K562 (cell line): ENCODE data around the gene ATP6V0D1. TPM values are rescaled to one million over a fixed set of nuclear protein-coding genes. Genes with fewer than 3 reads are reported as not detected.

Experiments used
- ATAC-seq: fragments of 200-7000 bp; cut with Tn5 transposase; 3 replicates; pipeline ENCODE4 v1.9.1; 2020; ENCODE audit warnings: moderate library complexity
- BruUV-seq: library from RNA; stranded (reverse); fragments of 400-500 nt; replicated peaks from 2 replicates; lab custom pipeline; 2021; lab: Mats Ljungman, UMichigan
- CTCF ChIA-PET: fragments of 300-600 bp; formaldehyde crosslinking; extraction: SDS; loops from one replicate; lab custom pipeline; 2021; ENCODE audit warnings: low intra/inter-chr PET ratio; lab: Yijun Ruan, JAX
- POLR2A ChIA-PET: fragments of 300-600, 350-650 bp; sonication (Branson Sonifier 250); formaldehyde crosslinking; extraction: SDS; loops from one replicate; lab custom pipeline; 2021; ENCODE audit warnings: antibody characterized with exemption, inconsistent platforms; lab: Yijun Ruan, JAX
- DNase-seq, 4 experiments: peaks; one replicate each; pipeline versions ENCODE4 v3.0.0 to v3.0.0-alpha.2; 2011 to 2018; ENCODE audit warnings: low spot score in 3 of 4, mixed read lengths in 3 of 4; ENCODE audit errors: extremely low read depth in 1 of 4
- FAIRE-seq: peaks from 2 replicates; lab custom pipeline; 2011; peaks lifted over from hg19 to GRCh38; lab: Jason Lieb, UNC
- H2AFZ ChIP-seq: 2 replicates; pipeline ENCODE4 v1.6.0; 2011; ENCODE audit warnings: low read depth, low read length, control low read depth, inconsistent platforms
- H3K27ac ChIP-seq: fragments of 200-600 bp; 3 replicates; pipeline ENCODE4 v1.8.0; 2011; ENCODE audit warnings: low read depth, mild to moderate bottlenecking, control low read depth, inconsistent platforms, low read length, moderate library complexity, mixed read lengths; ENCODE audit errors: extremely low read depth
- H3K27me3 ChIP-seq, 2 experiments: fragments of 300-600 bp in 1 of 2; 2 replicates in 1 of 2; 3 replicates in 1 of 2; pipeline versions ENCODE4 v1.6.0 to v1.8.0; 2011; ENCODE audit warnings: inconsistent platforms in 2 of 2, low read length in 2 of 2, mild to moderate bottlenecking in 1 of 2, mixed read lengths in 1 of 2, moderate library complexity in 1 of 2; ENCODE audit not compliant: control insufficient read depth in 2 of 2, insufficient read depth in 2 of 2
- H3K36me3 ChIP-seq: fragments of 300-600 bp; 3 replicates; pipeline ENCODE4 v1.8.0; 2011; ENCODE audit warnings: mild to moderate bottlenecking, low read length, inconsistent platforms; ENCODE audit not compliant: control insufficient read depth, insufficient read depth
- H3K4me1 ChIP-seq, 2 experiments: fragments of 200-600 bp in 1 of 2; replicated peaks in 1 of 2; 2 replicates in 1 of 2; 3 replicates in 1 of 2; pipeline versions ENCODE4 v1.5.1 to v1.8.0; 2011; ENCODE audit warnings: inconsistent platforms in 2 of 2, low read length in 2 of 2, mild to moderate bottlenecking in 1 of 2, mixed read lengths in 1 of 2, moderate library complexity in 1 of 2; ENCODE audit not compliant: control insufficient read depth in 2 of 2, insufficient read depth in 2 of 2
- H3K4me2 ChIP-seq: 2 replicates; pipeline ENCODE4 v1.6.1; 2011; ENCODE audit warnings: low read length, control low read depth, inconsistent platforms, mixed read lengths; ENCODE audit not compliant: insufficient read depth
- H3K4me3 ChIP-seq: fragments of 200-600 bp; sonication (generic), shearing (Covaris generic); 2 replicates; pipeline ENCODE4 v1.5.1; 2016; ENCODE audit warnings: control low read depth, inconsistent platforms
- H3K79me2 ChIP-seq: fragments of 200-600 bp; 3 replicates; pipeline ENCODE4 v1.8.0; 2011; ENCODE audit warnings: low read length, inconsistent platforms; ENCODE audit not compliant: control insufficient read depth, insufficient read depth
- H3K9ac ChIP-seq, 2 experiments: 2 replicates each; pipeline versions ENCODE4 v1.6.0 to v1.6.1; 2011; ENCODE audit warnings: low read depth in 2 of 2, low read length in 2 of 2, control low read depth in 1 of 2, inconsistent platforms in 1 of 2, mild to moderate bottlenecking in 1 of 2, mixed read lengths in 1 of 2; ENCODE audit not compliant: insufficient read depth in 1 of 2
- H3K9me1 ChIP-seq: one replicate; pipeline ENCODE4 v1.6.0; 2011; ENCODE audit warnings: inconsistent platforms, mild to moderate bottlenecking, low read length, moderate library complexity; ENCODE audit not compliant: control insufficient read depth, insufficient read depth
- H3K9me3 ChIP-seq: replicated peaks from 2 replicates; pipeline ENCODE4 v1.5.1; 2011; ENCODE audit warnings: low read depth, low read length, inconsistent platforms; ENCODE audit not compliant: control insufficient read depth, insufficient read depth
- H4K20me1 ChIP-seq: replicated peaks from 2 replicates; pipeline ENCODE4 v1.6.1; 2011; ENCODE audit warnings: low read length, inconsistent platforms, mixed read lengths; ENCODE audit not compliant: control insufficient read depth, insufficient read depth
- FUS ChIP-seq: fragments of 200-400 bp; formaldehyde crosslinking; optimal IDR thresholded peaks from 2 replicates; pipeline ENCODE3; 2017; ENCODE audit warnings: low read depth, low read length
- KDM1A ChIP-seq, 2 experiments: fragments of 450-650 bp; IDR thresholded peaks; 2 replicates each; pipeline ENCODE4 v1.6.1; 2016; ENCODE audit warnings: mild to moderate bottlenecking in 2 of 2
- NKRF ChIP-seq: fragments of 450-650 bp; IDR thresholded peaks from 2 replicates; pipeline ENCODE4 v1.6.1; 2016; ENCODE audit warnings: borderline replicate concordance
- SIRT6 ChIP-seq: IDR thresholded peaks from one replicate; pipeline ENCODE4 v1.6.1; 2012; ENCODE audit warnings: low read depth, mild to moderate bottlenecking, control low read depth, inconsistent platforms, low read length, moderate library complexity
- TEAD1 ChIP-seq, 2 experiments: fragments of 450-650 bp in 1 of 2; sonication (generic) in 1 of 2; formaldehyde crosslinking; IDR thresholded peaks; 2 replicates each; pipeline versions ENCODE4 v1.4.0 to v1.8.0; 2020 to 2022; ENCODE audit warnings: mild to moderate bottlenecking in 2 of 2, missing genetic modification reagents in 1 of 2
- U2AF1 ChIP-seq: fragments of 200-400 bp; formaldehyde crosslinking; optimal IDR thresholded peaks from 2 replicates; pipeline ENCODE3; 2017; ENCODE audit warnings: mild to moderate bottlenecking, low read depth, low read length, moderate library complexity
- ZBTB1 ChIP-seq: sonication (generic); formaldehyde crosslinking; IDR thresholded peaks from 2 replicates; pipeline ENCODE4 v1.8.1; 2023; ENCODE audit warnings: missing genetic modification reagents, low read depth, mild to moderate bottlenecking, borderline replicate concordance
- ZBTB8A ChIP-seq: fragments of 450-650 bp; IDR thresholded peaks from 2 replicates; pipeline ENCODE4 v1.6.1; 2018; ENCODE audit warnings: mild to moderate bottlenecking, moderate library complexity; ENCODE audit not compliant: partially characterized antibody
- ZNF217 ChIP-seq: sonication (generic); formaldehyde crosslinking; IDR thresholded peaks from 2 replicates; pipeline ENCODE4 v1.8.0; 2022; ENCODE audit warnings: mild to moderate bottlenecking, missing genetic modification reagents
- ZNF3 ChIP-seq: fragments of 250-450 bp; sonication (Bioruptor Pico); IDR thresholded peaks from 2 replicates; pipeline ENCODE4 v1.5.0; 2021; ENCODE audit warnings: mild to moderate bottlenecking, moderate library complexity
- ZNF311 ChIP-seq: fragments of 250-450 bp; sonication (Bioruptor Pico); IDR thresholded peaks from 2 replicates; pipeline ENCODE4 v1.4.0; 2020; ENCODE audit warnings: mild to moderate bottlenecking, moderate library complexity
- ZNF740 ChIP-seq, 3 experiments: fragments of 200-800 bp in 1 of 3; sonication (Bioruptor generic) in 1 of 3; sonication (generic) in 1 of 3; formaldehyde crosslinking in 1 of 3; IDR thresholded peaks; 2 replicates each; pipeline versions ENCODE4 v1.6.1 to v1.8.0; 2016 to 2022; ENCODE audit warnings: mild to moderate bottlenecking in 2 of 3, missing compliant biosample characterization in 2 of 3, missing genetic modification characterization in 2 of 3, missing genetic modification reagents in 1 of 3
- WGBS: fragments of 100-300 bp; shearing (Covaris generic); methylation state at CpG from one replicate; pipeline ENCODE4 v1.1.6; 2016; ENCODE audit warnings: low coverage, mixed read lengths; ENCODE audit not compliant: insufficient coverage; ENCODE audit errors: missing lambda C conversion rate; 5-methylcytosine and 5-hydroxymethylcytosine counted together
- in situ Hi-C: fragments of 300-500 bp; cut with MboI; formaldehyde crosslinking; loops from 4 replicates; pipeline ENCODE4 v1.15.0; 2018; ENCODE audit warnings: inconsistent platforms, mixed read lengths
- intact Hi-C: fragments of 100-400 bp; cut with micrococcal nuclease; formaldehyde crosslinking; loops from 2 replicates; pipeline ENCODE4 v1.14.2; 2022
- polyA plus RNA-seq, 8 experiments: library from polyadenylated mRNA; depleted of rRNA in 4 of 8; stranded (reverse) in 5 of 8; unstranded in 3 of 8; fragments of >200 nt; fragmentation: Nextera tagmentation in 2 of 8; fragmentation: Illumina TruSeq in 1 of 8; extraction: Ambion mirVana in 2 of 8; extraction: Trizol in 1 of 8; gene quantifications; 2 replicates each; pipeline versions ENCODE4 v1.2.1 to v1.2.3, GENCODE V29; 2011 to 2014; ENCODE audit warnings: inconsistent platforms in 1 of 8, missing spikeins in 1 of 8
- total RNA-seq, 7 experiments: library from RNA; depleted of rRNA in 6 of 7; stranded (reverse); fragments of >200 nt in 6 of 7; fragmentation: Illumina TruSeq in 2 of 7; extraction: Trizol in 2 of 7; gene quantifications; 2 replicates each; pipeline versions ENCODE4 v1.2.1 to v1.2.3, GENCODE V29; 2011 to 2021; ENCODE audit warnings: low replicate concordance in 1 of 7
- TF ChIP-seq, protein P1 (sequence below): sonication (generic); formaldehyde crosslinking; IDR thresholded peaks from 2 replicates; pipeline ENCODE4 v1.8.0; 2022; ENCODE audit warnings: mild to moderate bottlenecking, missing genetic modification reagents
- TF ChIP-seq, protein P2 (sequence below), 2 experiments: IDR thresholded peaks in 1 of 2; conservative IDR thresholded peaks in 1 of 2; 2 replicates each; pipeline ENCODE4 v1.6.1; 2016; ENCODE audit warnings: low read depth in 2 of 2, mild to moderate bottlenecking in 1 of 2, missing compliant biosample characterization in 1 of 2, missing genetic modification characterization in 1 of 2, moderate library complexity in 1 of 2

ATP6V0D1 gene
- total and polyA plus RNA-seq, 9 of the 15 experiments (the other 6 are each of a cell fraction or from before 2014, with no cell fraction given) = 23.2 to 69.7 (median 45.6) TPM

- CTCF ChIA-PET = no interaction called here
- Histone ChIP-seq H3K79me2 (peaks cover 35% of the 10 kb centered on the region), H3K9me1 (peaks cover 21% of the 10 kb centered on the region), H4K20me1 (peaks cover 37% of the 10 kb centered on the region), H3K9ac (peak overlapping the region in 1 of 2 experiments; percentile 78; a peak in 2 of 4 replicates), H3K27me3 (no peaks in the 10 kb centered on the region), H3K36me3 (peaks cover 26% of the 10 kb centered on the region; the same call in 1 of the 3 replicates), H2AFZ (no peak overlapping the region), H3K27ac (no peak overlapping the region), H3K4me3 (no peak overlapping the region), H3K9me3 (no peaks in the 10 kb centered on the region), H3K4me1 (peaks cover 26 to 46% of the 10 kb centered on the region in 2 experiments), H3K4me2 (no peak overlapping the region)
- DNase-seq = no peak
- in situ Hi-C loops = no loop called here
- FAIRE-seq = no peak
- no peak for ATAC-seq
- intact Hi-C loops = no loop called here
- no TSS peak for BruUV-seq
- POLR2A ChIA-PET = interaction anchor here (1.0 kb wide), 1 partner anchor 44 kb away, joined by 3 read pairs; no protein-coding TSS in a partner anchor
- WGBS = 72% methylated on average over 5 of the region's 6 CpGs
- no peak for TF ChIP-seq ZBTB1 (CRISPR knock-in tag)
- TF ChIP-seq, protein P1, sequence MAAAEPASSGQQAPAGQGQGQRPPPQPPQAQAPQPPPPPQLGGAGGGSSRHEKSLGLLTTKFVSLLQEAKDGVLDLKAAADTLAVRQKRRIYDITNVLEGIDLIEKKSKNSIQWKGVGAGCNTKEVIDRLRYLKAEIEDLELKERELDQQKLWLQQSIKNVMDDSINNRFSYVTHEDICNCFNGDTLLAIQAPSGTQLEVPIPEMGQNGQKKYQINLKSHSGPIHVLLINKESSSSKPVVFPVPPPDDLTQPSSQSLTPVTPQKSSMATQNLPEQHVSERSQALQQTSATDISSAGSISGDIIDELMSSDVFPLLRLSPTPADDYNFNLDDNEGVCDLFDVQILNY (CRISPR knock-in tag) = no peak
- TF ChIP-seq ZNF217 (CRISPR knock-in tag) = no peak
- TF ChIP-seq, protein P2, sequence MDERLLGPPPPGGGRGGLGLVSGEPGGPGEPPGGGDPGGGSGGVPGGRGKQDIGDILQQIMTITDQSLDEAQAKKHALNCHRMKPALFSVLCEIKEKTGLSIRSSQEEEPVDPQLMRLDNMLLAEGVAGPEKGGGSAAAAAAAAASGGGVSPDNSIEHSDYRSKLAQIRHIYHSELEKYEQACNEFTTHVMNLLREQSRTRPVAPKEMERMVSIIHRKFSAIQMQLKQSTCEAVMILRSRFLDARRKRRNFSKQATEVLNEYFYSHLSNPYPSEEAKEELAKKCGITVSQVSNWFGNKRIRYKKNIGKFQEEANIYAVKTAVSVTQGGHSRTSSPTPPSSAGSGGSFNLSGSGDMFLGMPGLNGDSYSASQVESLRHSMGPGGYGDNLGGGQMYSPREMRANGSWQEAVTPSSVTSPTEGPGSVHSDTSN (CRISPR knock-in tag; IDR thresholded peaks at IDR 0.05; ENCODE audit: low read depth) = no peak
- TF ChIP-seq, protein P2 (tag; conservative IDR thresholded peaks at IDR 0.05; ENCODE audit: low read depth) = no peak
- no peak for TF ChIP-seq U2AF1
- TF ChIP-seq ZNF3 (CRISPR knock-in tag) = no peak
- TF ChIP-seq NKRF = no peak
- TF ChIP-seq SIRT6 = no peak
- no peak for TF ChIP-seq TEAD1 (CRISPR knock-in tag; IDR thresholded peaks at IDR 0.05)
- TF ChIP-seq KDM1A (IDR thresholded peaks at IDR 0.05) = no peak
- no peak for TF ChIP-seq FUS
- no peak for TF ChIP-seq ZNF740 (CRISPR knock-in tag; IDR thresholded peaks at IDR 0.05)
- no peak for TF ChIP-seq ZNF740 (tag; IDR thresholded peaks at IDR 0.05)
- TF ChIP-seq ZBTB8A = no peak
- TF ChIP-seq ZNF311 (CRISPR knock-in tag) = no peak
Observed at GRCh38 chr16:67458121-67458641, 22.8 kb downstream of the ATP6V0D1 start.
